Transverse colon (tissue), 4 donors: ENCODE data around the gene WWOX.

Source experiments
- CTCF ChIP-seq, 5 experiments: fragments of 200-600 bp in 3 of 5; fragments of 450-650 bp in 2 of 5; sonication (generic) in 3 of 5; IDR thresholded peaks; 1 replicate in 2 of 5; 2 replicates in 3 of 5; pipeline ENCODE4 v1.5.1; 2016 to 2017; ENCODE audit warnings: antibody characterized with exemption in 5 of 5, inconsistent platforms in 3 of 5, mild to moderate bottlenecking in 2 of 5, moderate library complexity in 1 of 5
- EP300 ChIP-seq: sonication (generic); formaldehyde crosslinking; IDR thresholded peaks from one replicate; pipeline ENCODE4 v1.6.1; 2017; ENCODE audit warnings: antibody characterized with exemption, low read depth
- POLR2A ChIP-seq: fragments of 450-650 bp; IDR thresholded peaks from one replicate; pipeline ENCODE4 v1.6.1; 2016; ENCODE audit warnings: antibody characterized with exemption, mild to moderate bottlenecking, moderate library complexity
- POLR2AphosphoS5 ChIP-seq, 3 donors: sonication (generic); formaldehyde crosslinking; IDR thresholded peaks; one replicate each; pipeline ENCODE4 v1.6.1; 2016; ENCODE audit warnings: antibody characterized with exemption in 3 of 3

- TF ChIP-seq CTCF (IDR thresholded peaks at IDR 0.05) (no peak), POLR2A (no peak), POLR2AphosphoS5 (IDR thresholded peaks at IDR 0.05) (no peak), EP300 (no peak)
These were observed 568.9 kb downstream of the WWOX start for GRCh38 chr16:78668393-78668792.
